K562 (cell line): ENCODE results near the gene MMP23B. TPM values are rescaled to one million over a fixed set of nuclear protein-coding genes. Genes with fewer than 3 reads are reported as not detected.

ENCODE experiments used
- ATAC-seq: fragments of 200-7000 bp; cut with Tn5 transposase; 3 replicates; pipeline ENCODE4 v1.9.1; 2020; ENCODE audit warnings: moderate library complexity
- BruUV-seq: library from RNA; stranded (reverse); fragments of 400-500 nt; replicated peaks from 2 replicates; lab custom pipeline; 2021; lab: Mats Ljungman, UMichigan
- CTCF ChIA-PET: fragments of 300-600 bp; formaldehyde crosslinking; extraction: SDS; loops from one replicate; lab custom pipeline; 2021; ENCODE audit warnings: low intra/inter-chr PET ratio; lab: Yijun Ruan, JAX
- POLR2A ChIA-PET: fragments of 300-600, 350-650 bp; sonication (Branson Sonifier 250); formaldehyde crosslinking; extraction: SDS; loops from one replicate; lab custom pipeline; 2021; ENCODE audit warnings: antibody characterized with exemption, inconsistent platforms; lab: Yijun Ruan, JAX
- DNase-seq, 4 experiments: peaks; one replicate each; pipeline versions ENCODE4 v3.0.0 to v3.0.0-alpha.2; 2011 to 2018; ENCODE audit warnings: low spot score in 3 of 4, mixed read lengths in 3 of 4; ENCODE audit errors: extremely low read depth in 1 of 4
- FAIRE-seq: peaks from 2 replicates; lab custom pipeline; 2011; peaks lifted over from hg19 to GRCh38; lab: Jason Lieb, UNC
- H2AFZ ChIP-seq: 2 replicates; pipeline ENCODE4 v1.6.0; 2011; ENCODE audit warnings: low read depth, low read length, control low read depth, inconsistent platforms
- H3K27ac ChIP-seq: fragments of 200-600 bp; 3 replicates; pipeline ENCODE4 v1.8.0; 2011; ENCODE audit warnings: low read depth, mild to moderate bottlenecking, control low read depth, inconsistent platforms, low read length, moderate library complexity, mixed read lengths; ENCODE audit errors: extremely low read depth
- H3K27me3 ChIP-seq, 2 experiments: fragments of 300-600 bp in 1 of 2; 2 replicates in 1 of 2; 3 replicates in 1 of 2; pipeline versions ENCODE4 v1.6.0 to v1.8.0; 2011; ENCODE audit warnings: inconsistent platforms in 2 of 2, low read length in 2 of 2, mild to moderate bottlenecking in 1 of 2, mixed read lengths in 1 of 2, moderate library complexity in 1 of 2; ENCODE audit not compliant: control insufficient read depth in 2 of 2, insufficient read depth in 2 of 2
- H3K36me3 ChIP-seq: fragments of 300-600 bp; 3 replicates; pipeline ENCODE4 v1.8.0; 2011; ENCODE audit warnings: mild to moderate bottlenecking, low read length, inconsistent platforms; ENCODE audit not compliant: control insufficient read depth, insufficient read depth
- H3K4me1 ChIP-seq, 2 experiments: fragments of 200-600 bp in 1 of 2; replicated peaks in 1 of 2; 2 replicates in 1 of 2; 3 replicates in 1 of 2; pipeline versions ENCODE4 v1.5.1 to v1.8.0; 2011; ENCODE audit warnings: inconsistent platforms in 2 of 2, low read length in 2 of 2, mild to moderate bottlenecking in 1 of 2, mixed read lengths in 1 of 2, moderate library complexity in 1 of 2; ENCODE audit not compliant: control insufficient read depth in 2 of 2, insufficient read depth in 2 of 2
- H3K4me2 ChIP-seq: 2 replicates; pipeline ENCODE4 v1.6.1; 2011; ENCODE audit warnings: low read length, control low read depth, inconsistent platforms, mixed read lengths; ENCODE audit not compliant: insufficient read depth
- H3K4me3 ChIP-seq: fragments of 200-600 bp; sonication (generic), shearing (Covaris generic); 2 replicates; pipeline ENCODE4 v1.5.1; 2016; ENCODE audit warnings: control low read depth, inconsistent platforms
- H3K79me2 ChIP-seq: fragments of 200-600 bp; 3 replicates; pipeline ENCODE4 v1.8.0; 2011; ENCODE audit warnings: low read length, inconsistent platforms; ENCODE audit not compliant: control insufficient read depth, insufficient read depth
- H3K9ac ChIP-seq, 2 experiments: 2 replicates each; pipeline versions ENCODE4 v1.6.0 to v1.6.1; 2011; ENCODE audit warnings: low read depth in 2 of 2, low read length in 2 of 2, control low read depth in 1 of 2, inconsistent platforms in 1 of 2, mild to moderate bottlenecking in 1 of 2, mixed read lengths in 1 of 2; ENCODE audit not compliant: insufficient read depth in 1 of 2
- H3K9me1 ChIP-seq: one replicate; pipeline ENCODE4 v1.6.0; 2011; ENCODE audit warnings: inconsistent platforms, mild to moderate bottlenecking, low read length, moderate library complexity; ENCODE audit not compliant: control insufficient read depth, insufficient read depth
- H3K9me3 ChIP-seq: replicated peaks from 2 replicates; pipeline ENCODE4 v1.5.1; 2011; ENCODE audit warnings: low read depth, low read length, inconsistent platforms; ENCODE audit not compliant: control insufficient read depth, insufficient read depth
- H4K20me1 ChIP-seq: replicated peaks from 2 replicates; pipeline ENCODE4 v1.6.1; 2011; ENCODE audit warnings: low read length, inconsistent platforms, mixed read lengths; ENCODE audit not compliant: control insufficient read depth, insufficient read depth
- ERF ChIP-seq: fragments of 450-650 bp; formaldehyde crosslinking; IDR thresholded peaks from 2 replicates; pipeline ENCODE4 v1.4.0; 2020; ENCODE audit warnings: mild to moderate bottlenecking, mixed read lengths
- FOXA3 ChIP-seq, 2 experiments: fragments of 450-650 bp in 1 of 2; sonication (generic) in 1 of 2; formaldehyde crosslinking; IDR thresholded peaks in 1 of 2; conservative IDR thresholded peaks in 1 of 2; 2 replicates each; pipeline versions ENCODE4 v1.4.0 to v1.8.0; 2020 to 2022; ENCODE audit warnings: mild to moderate bottlenecking in 2 of 2, missing genetic modification reagents in 1 of 2
- HCFC1 ChIP-seq: IDR thresholded peaks from 2 replicates; pipeline ENCODE4 v1.6.1; 2012; ENCODE audit warnings: low read depth, low read length, improper control_type of control experiment
- MAX ChIP-seq: sonication (generic); formaldehyde crosslinking; IDR thresholded peaks from 2 replicates; pipeline ENCODE4 v1.9.0; 2022; ENCODE audit warnings: mild to moderate bottlenecking, missing genetic modification reagents
- MCM2 ChIP-seq: fragments of 450-650 bp; IDR thresholded peaks from 2 replicates; pipeline ENCODE4 v1.6.1; 2017; ENCODE audit warnings: low read depth, mild to moderate bottlenecking
- PKNOX1 ChIP-seq: fragments of 450-650 bp; IDR thresholded peaks from 2 replicates; pipeline ENCODE4 v1.6.1; 2016
- POLR2AphosphoS5 ChIP-seq: IDR thresholded peaks from 2 replicates; pipeline ENCODE4 v1.6.1; 2011; ENCODE audit warnings: mild to moderate bottlenecking, low read depth, low read length, moderate library complexity; ENCODE audit not compliant: control insufficient read depth, insufficient read depth
- RFX7 ChIP-seq: fragments of 250-450 bp; sonication (Bioruptor Pico); IDR thresholded peaks from 2 replicates; pipeline ENCODE4 v1.5.1; 2021; ENCODE audit warnings: mild to moderate bottlenecking
- SLC30A9 ChIP-seq: fragments of 250-450 bp; sonication (Bioruptor Pico); IDR thresholded peaks from 2 replicates; pipeline ENCODE4 v1.8.0; 2022; ENCODE audit warnings: mild to moderate bottlenecking, moderate library complexity
- SNIP1 ChIP-seq: fragments of 450-650 bp; IDR thresholded peaks from 2 replicates; pipeline ENCODE4 v1.7.1; 2017; ENCODE audit warnings: low read depth, mild to moderate bottlenecking
- TEAD1 ChIP-seq, 2 experiments: fragments of 450-650 bp in 1 of 2; sonication (generic) in 1 of 2; formaldehyde crosslinking; IDR thresholded peaks; 2 replicates each; pipeline versions ENCODE4 v1.4.0 to v1.8.0; 2020 to 2022; ENCODE audit warnings: mild to moderate bottlenecking in 2 of 2, missing genetic modification reagents in 1 of 2
- THRA ChIP-seq: fragments of 450-650 bp; IDR thresholded peaks from 2 replicates; pipeline ENCODE4 v1.6.1; 2017; ENCODE audit warnings: mild to moderate bottlenecking, moderate library complexity
- ZBTB17 ChIP-seq: fragments of 450-650 bp; formaldehyde crosslinking; IDR thresholded peaks from 2 replicates; pipeline ENCODE4 v1.4.0; 2020; ENCODE audit warnings: mild to moderate bottlenecking
- ZNF316 ChIP-seq: fragments of 450-650 bp; IDR thresholded peaks from 2 replicates; pipeline ENCODE4 v1.6.1; 2016
- whole genome bisulfite sequencing: fragments of 100-300 bp; shearing (Covaris generic); methylation state at CpG from one replicate; pipeline ENCODE4 v1.1.6; 2016; ENCODE audit warnings: low coverage, mixed read lengths; ENCODE audit not compliant: insufficient coverage; ENCODE audit errors: missing lambda C conversion rate; 5-methylcytosine and 5-hydroxymethylcytosine counted together
- in situ Hi-C: fragments of 300-500 bp; cut with MboI; formaldehyde crosslinking; loops from 4 replicates; pipeline ENCODE4 v1.15.0; 2018; ENCODE audit warnings: inconsistent platforms, mixed read lengths
- intact Hi-C: fragments of 100-400 bp; cut with micrococcal nuclease; formaldehyde crosslinking; loops from 2 replicates; pipeline ENCODE4 v1.14.2; 2022
- polyA plus RNA-seq, 8 experiments: library from polyadenylated mRNA; depleted of rRNA in 4 of 8; stranded (reverse) in 5 of 8; unstranded in 3 of 8; fragments of >200 nt; fragmentation: Nextera tagmentation in 2 of 8; fragmentation: Illumina TruSeq in 1 of 8; extraction: Ambion mirVana in 2 of 8; extraction: Trizol in 1 of 8; gene quantifications; 2 replicates each; pipeline versions ENCODE4 v1.2.1 to v1.2.3, GENCODE V29; 2011 to 2014; ENCODE audit warnings: inconsistent platforms in 1 of 8, missing spikeins in 1 of 8
- total RNA-seq, 7 experiments: library from RNA; depleted of rRNA in 6 of 7; stranded (reverse); fragments of >200 nt in 6 of 7; fragmentation: Illumina TruSeq in 2 of 7; extraction: Trizol in 2 of 7; gene quantifications; 2 replicates each; pipeline versions ENCODE4 v1.2.1 to v1.2.3, GENCODE V29; 2011 to 2021; ENCODE audit warnings: low replicate concordance in 1 of 7
- TF ChIP-seq, protein P1 (sequence below): fragments of 450-650 bp; conservative IDR thresholded peaks from 2 replicates; pipeline ENCODE4 v1.6.1; 2016; ENCODE audit warnings: missing genetic modification characterization, low read depth, mild to moderate bottlenecking, control low read depth, missing compliant biosample characterization
- TF ChIP-seq, protein P2 (sequence below): sonication (generic); formaldehyde crosslinking; IDR thresholded peaks from 2 replicates; pipeline ENCODE4 v1.8.0; 2022; ENCODE audit warnings: missing genetic modification reagents, mild to moderate bottlenecking, borderline replicate concordance
- TF ChIP-seq, protein P3 (sequence below): sonication (generic); IDR thresholded peaks from 2 replicates; pipeline ENCODE4 v1.6.1; 2016

The MMP23B gene
- total and polyA plus RNA-seq, 9 of the 15 experiments (the other 6 are each of a cell fraction or from before 2014, with no cell fraction given) = 0.28 to 1.2 (median 0.41) TPM; not detected in 5

- CTCF ChIA-PET = no interaction called here
- no peaks in the 10 kb centered on the region for H3K36me3 ChIP-seq
- WGBS = 71% methylated on average over 4 of the region's 13 CpGs
- no peak overlapping the region for H2AFZ ChIP-seq
- no peaks in the 10 kb centered on the region; a peak in 1 of 5 replicates for H3K27me3 ChIP-seq
- intact Hi-C loops (no loop called here), in situ Hi-C loops (no loop called here)
- no peaks in the 10 kb centered on the region for H3K9me1 ChIP-seq
- no peak for ATAC-seq
- H3K27ac ChIP-seq = no peak overlapping the region
- DNase-seq = no peak
- H4K20me1 ChIP-seq = no peaks in the 10 kb centered on the region
- no peaks in the 10 kb centered on the region for H3K79me2 ChIP-seq
- H3K4me2 ChIP-seq = no peak overlapping the region
- no peak overlapping the region for H3K4me3 ChIP-seq
- no TSS peak for BruUV-seq
- no peak for TF ChIP-seq ZNF316
- TF ChIP-seq HCFC1 = no peak
- TF ChIP-seq SLC30A9 = no peak
- TF ChIP-seq, protein P1, sequence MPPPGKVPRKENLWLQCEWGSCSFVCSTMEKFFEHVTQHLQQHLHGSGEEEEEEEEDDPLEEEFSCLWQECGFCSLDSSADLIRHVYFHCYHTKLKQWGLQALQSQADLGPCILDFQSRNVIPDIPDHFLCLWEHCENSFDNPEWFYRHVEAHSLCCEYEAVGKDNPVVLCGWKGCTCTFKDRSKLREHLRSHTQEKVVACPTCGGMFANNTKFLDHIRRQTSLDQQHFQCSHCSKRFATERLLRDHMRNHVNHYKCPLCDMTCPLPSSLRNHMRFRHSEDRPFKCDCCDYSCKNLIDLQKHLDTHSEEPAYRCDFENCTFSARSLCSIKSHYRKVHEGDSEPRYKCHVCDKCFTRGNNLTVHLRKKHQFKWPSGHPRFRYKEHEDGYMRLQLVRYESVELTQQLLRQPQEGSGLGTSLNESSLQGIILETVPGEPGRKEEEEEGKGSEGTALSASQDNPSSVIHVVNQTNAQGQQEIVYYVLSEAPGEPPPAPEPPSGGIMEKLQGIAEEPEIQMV (tag) = no peak
- TF ChIP-seq, protein P2, sequence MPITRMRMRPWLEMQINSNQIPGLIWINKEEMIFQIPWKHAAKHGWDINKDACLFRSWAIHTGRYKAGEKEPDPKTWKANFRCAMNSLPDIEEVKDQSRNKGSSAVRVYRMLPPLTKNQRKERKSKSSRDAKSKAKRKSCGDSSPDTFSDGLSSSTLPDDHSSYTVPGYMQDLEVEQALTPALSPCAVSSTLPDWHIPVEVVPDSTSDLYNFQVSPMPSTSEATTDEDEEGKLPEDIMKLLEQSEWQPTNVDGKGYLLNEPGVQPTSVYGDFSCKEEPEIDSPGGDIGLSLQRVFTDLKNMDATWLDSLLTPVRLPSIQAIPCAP = no peak
- no peak for TF ChIP-seq MCM2
- TF ChIP-seq, protein P3, sequence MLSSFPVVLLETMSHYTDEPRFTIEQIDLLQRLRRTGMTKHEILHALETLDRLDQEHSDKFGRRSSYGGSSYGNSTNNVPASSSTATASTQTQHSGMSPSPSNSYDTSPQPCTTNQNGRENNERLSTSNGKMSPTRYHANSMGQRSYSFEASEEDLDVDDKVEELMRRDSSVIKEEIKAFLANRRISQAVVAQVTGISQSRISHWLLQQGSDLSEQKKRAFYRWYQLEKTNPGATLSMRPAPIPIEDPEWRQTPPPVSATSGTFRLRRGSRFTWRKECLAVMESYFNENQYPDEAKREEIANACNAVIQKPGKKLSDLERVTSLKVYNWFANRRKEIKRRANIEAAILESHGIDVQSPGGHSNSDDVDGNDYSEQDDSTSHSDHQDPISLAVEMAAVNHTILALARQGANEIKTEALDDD = no peak
- TF ChIP-seq TEAD1 (CRISPR knock-in tag; IDR thresholded peaks at IDR 0.05) = no peak
- no peak for TF ChIP-seq PKNOX1
- TF ChIP-seq MAX (CRISPR knock-in tag) = no peak
- no peak for TF ChIP-seq POLR2AphosphoS5
- no peak for TF ChIP-seq SNIP1
- no peak for TF ChIP-seq THRA
- TF ChIP-seq ERF (CRISPR knock-in tag) = no peak
- no peak for TF ChIP-seq FOXA3 (CRISPR knock-in tag; conservative IDR thresholded peaks at IDR 0.05 in 1 of 2, IDR thresholded peaks at IDR 0.05 in 1 of 2)
- no peak for TF ChIP-seq ZBTB17 (CRISPR knock-in tag)
- TF ChIP-seq RFX7 = no peak
- no peaks in the 10 kb centered on the region for H3K9me3 ChIP-seq
- peaks cover 11 to 57% of the 10 kb centered on the region in 2 experiments; a peak in 4 of 5 replicates for H3K4me1 ChIP-seq
- POLR2A ChIA-PET = no interaction called here
- no peak overlapping the region for H3K9ac ChIP-seq
- no peak for FAIRE-seq
These were observed 25.7 kb upstream of the MMP23B start for GRCh38 chr1:1606232-1606631.
